NT2/D1 (cell line): ENCODE data around the gene DLX1.

Experiments
- DNase-seq: peaks from one replicate; pipeline ENCODE4 v3.0.0-alpha.2; 2011; ENCODE audit warnings: low read depth, low spot score
- H3K27me3 ChIP-seq: 2 replicates; pipeline ENCODE4 v1.6.0; 2011; ENCODE audit warnings: mild to moderate bottlenecking; ENCODE audit not compliant: insufficient read length, insufficient read depth
- H3K36me3 ChIP-seq: 2 replicates; pipeline ENCODE4 v1.6.1; 2011; ENCODE audit warnings: mild to moderate bottlenecking, low read length, mixed read lengths; ENCODE audit not compliant: insufficient read depth, insufficient read length
- H3K4me1 ChIP-seq: 2 replicates; pipeline ENCODE4 v1.5.1; 2011; ENCODE audit not compliant: insufficient read depth, insufficient read length
- H3K4me3 ChIP-seq: 2 replicates; pipeline ENCODE4 v1.5.1; 2011; ENCODE audit warnings: low read depth; ENCODE audit not compliant: insufficient read length
- H3K9ac ChIP-seq: 2 replicates; pipeline ENCODE4 v1.6.0; 2011; ENCODE audit warnings: low read depth; ENCODE audit not compliant: insufficient read length
- H3K9me3 ChIP-seq: 2 replicates; pipeline ENCODE4 v1.5.1; 2011; ENCODE audit warnings: mild to moderate bottlenecking, low read length; ENCODE audit not compliant: insufficient read depth
- SUZ12 ChIP-seq: IDR thresholded peaks from 2 replicates; pipeline ENCODE4 v1.6.1; 2011; ENCODE audit not compliant: insufficient read length, insufficient read depth; ENCODE audit errors: extremely low read depth
- YY1 ChIP-seq: IDR thresholded peaks from 2 replicates; pipeline ENCODE4 v1.6.1; 2011; ENCODE audit not compliant: insufficient read length, insufficient read depth
- ZNF274 ChIP-seq: IDR thresholded peaks from 2 replicates; pipeline ENCODE4 v1.6.1; 2011; ENCODE audit warnings: mild to moderate bottlenecking, low read depth, low read length

Gene DLX1

GRCh38 chr2:172085460-172086159, at the start of gene DLX1:
TSS of gene DLX1 (plus strand) at chr2:172085507. CDS start at chr2:172085678, 171 bp downstream.
- peaks cover 100% of the 10 kb centered on the region for H3K27me3 ChIP-seq
- TF ChIP-seq YY1 (no peak), SUZ12 (no peak), ZNF274 (no peak)
- H3K36me3 ChIP-seq: no peaks in the 10 kb centered on the region
- H3K9me3 ChIP-seq: no peaks in the 10 kb centered on the region
- H3K4me3 ChIP-seq: peak within 1 kb of the TSS; percentile 49
- H3K9ac ChIP-seq: peak within 1 kb of the TSS; percentile 72
- peaks cover 43% of the 10 kb centered on the region for H3K4me1 ChIP-seq
- DNase-seq: no peak

- Histone ChIP-seq H3K36me3 (no peaks in the 10 kb centered on the region), H3K27me3 (no peaks in the 10 kb centered on the region), H3K4me1 (no peaks in the 10 kb centered on the region), H3K9ac (no peak overlapping the region), H3K4me3 (no peak overlapping the region), H3K9me3 (no peaks in the 10 kb centered on the region)
- DNase-seq: no peak
- TF ChIP-seq YY1: no peak
- no peak for TF ChIP-seq SUZ12
- TF ChIP-seq ZNF274: no peak
Measured at GRCh38 chr2:172038121-172038520, 47.2 kb upstream of the DLX1 start.

- Histone ChIP-seq H3K36me3 (no peaks in the 10 kb centered on the region), H3K27me3 (no peaks in the 10 kb centered on the region), H3K4me3 (no peak overlapping the region), H3K4me1 (no peaks in the 10 kb centered on the region), H3K9ac (no peak overlapping the region), H3K9me3 (no peaks in the 10 kb centered on the region)
- TF ChIP-seq ZNF274 (no peak), SUZ12 (no peak), YY1 (no peak)
- no peak for DNase-seq
Measured at GRCh38 chr2:172038604-172039003, 46.7 kb upstream of the DLX1 start.

- TF ChIP-seq SUZ12 (no peak), ZNF274 (no peak), YY1 (no peak)
- DNase-seq: no peak
- Histone ChIP-seq H3K9me3 (no peaks in the 10 kb centered on the region), H3K4me1 (no peaks in the 10 kb centered on the region), H3K9ac (no peak overlapping the region), H3K4me3 (no peak overlapping the region), H3K27me3 (no peaks in the 10 kb centered on the region), H3K36me3 (no peaks in the 10 kb centered on the region)
Measured at GRCh38 chr2:172039011-172039704, 46.1 kb upstream of the DLX1 start.

GRCh38 chr2:172040311-172040710, 45.0 kb upstream of the DLX1 start:
- H3K4me3 ChIP-seq: no peak overlapping the region
- no peaks in the 10 kb centered on the region for H3K4me1 ChIP-seq
- no peak overlapping the region for H3K9ac ChIP-seq
- H3K27me3 ChIP-seq: no peaks in the 10 kb centered on the region
- no peaks in the 10 kb centered on the region for H3K36me3 ChIP-seq
- TF ChIP-seq SUZ12: no peak
- TF ChIP-seq ZNF274: no peak
- no peak for TF ChIP-seq YY1
- no peaks in the 10 kb centered on the region for H3K9me3 ChIP-seq
- DNase-seq: no peak

- Histone ChIP-seq H3K36me3 (no peaks in the 10 kb centered on the region), H3K9ac (no peak overlapping the region), H3K9me3 (no peaks in the 10 kb centered on the region), H3K4me3 (no peak overlapping the region), H3K27me3 (no peaks in the 10 kb centered on the region), H3K4me1 (no peaks in the 10 kb centered on the region)
- TF ChIP-seq ZNF274 (no peak), SUZ12 (no peak), YY1 (no peak)
- no peak for DNase-seq
Measured at GRCh38 chr2:172046080-172046678, 39.1 kb upstream of the DLX1 start.

- no peaks in the 10 kb centered on the region for H3K9me3 ChIP-seq
- no peak for TF ChIP-seq SUZ12
- no peak for TF ChIP-seq YY1
- TF ChIP-seq ZNF274: no peak
- H3K4me1 ChIP-seq: no peaks in the 10 kb centered on the region
- no peak for DNase-seq
- no peak overlapping the region for H3K9ac ChIP-seq
- H3K4me3 ChIP-seq: no peak overlapping the region
- no peaks in the 10 kb centered on the region for H3K36me3 ChIP-seq
- H3K27me3 ChIP-seq: no peaks in the 10 kb centered on the region
Measured at GRCh38 chr2:172046866-172047565, 38.3 kb upstream of the DLX1 start.
